Fibroblast of mammary gland (primary cell): Measurements from ENCODE around the gene TGFBR1.

Source experiments
- DNase-seq: peaks from one replicate; pipeline ENCODE4 v3.0.0-alpha.2; 2010; ENCODE audit warnings: low read depth
- H3K4me3 ChIP-seq: 2 replicates; pipeline ENCODE4 v1.5.1; 2011; ENCODE audit warnings: low read depth, mild to moderate bottlenecking, low read length, moderate library complexity; ENCODE audit not compliant: control insufficient read depth
- TF ChIP-seq, protein P1 (sequence below): conservative IDR thresholded peaks from 2 replicates; pipeline ENCODE4 v1.5.1; 2011; ENCODE audit warnings: low read depth, low read length, inconsistent platforms; ENCODE audit not compliant: control insufficient read depth, insufficient read depth

TGFBR1 gene

DNA sequence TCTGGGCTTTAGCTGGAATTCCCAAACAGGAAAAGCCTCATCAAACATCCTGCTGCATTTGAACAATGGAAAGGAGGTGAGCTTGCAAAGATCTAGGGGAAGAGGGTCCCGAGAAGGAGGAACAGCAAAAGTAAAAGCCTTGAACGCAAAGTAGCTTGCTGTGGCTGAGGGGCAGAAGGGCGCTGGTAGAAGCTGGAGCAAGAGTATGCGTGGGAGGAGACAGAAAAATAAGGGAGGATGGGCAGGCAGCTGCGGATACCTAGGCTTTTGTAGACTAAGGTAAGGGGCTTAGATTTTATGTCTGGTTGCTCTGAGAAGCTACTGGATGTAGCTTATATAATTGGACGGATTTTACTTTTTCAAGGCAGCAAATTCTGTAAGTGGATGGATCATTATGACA, 21.9 kb upstream of the TGFBR1 start:
- H3K4me3 ChIP-seq: no peak overlapping the region
- TF ChIP-seq, protein P1, sequence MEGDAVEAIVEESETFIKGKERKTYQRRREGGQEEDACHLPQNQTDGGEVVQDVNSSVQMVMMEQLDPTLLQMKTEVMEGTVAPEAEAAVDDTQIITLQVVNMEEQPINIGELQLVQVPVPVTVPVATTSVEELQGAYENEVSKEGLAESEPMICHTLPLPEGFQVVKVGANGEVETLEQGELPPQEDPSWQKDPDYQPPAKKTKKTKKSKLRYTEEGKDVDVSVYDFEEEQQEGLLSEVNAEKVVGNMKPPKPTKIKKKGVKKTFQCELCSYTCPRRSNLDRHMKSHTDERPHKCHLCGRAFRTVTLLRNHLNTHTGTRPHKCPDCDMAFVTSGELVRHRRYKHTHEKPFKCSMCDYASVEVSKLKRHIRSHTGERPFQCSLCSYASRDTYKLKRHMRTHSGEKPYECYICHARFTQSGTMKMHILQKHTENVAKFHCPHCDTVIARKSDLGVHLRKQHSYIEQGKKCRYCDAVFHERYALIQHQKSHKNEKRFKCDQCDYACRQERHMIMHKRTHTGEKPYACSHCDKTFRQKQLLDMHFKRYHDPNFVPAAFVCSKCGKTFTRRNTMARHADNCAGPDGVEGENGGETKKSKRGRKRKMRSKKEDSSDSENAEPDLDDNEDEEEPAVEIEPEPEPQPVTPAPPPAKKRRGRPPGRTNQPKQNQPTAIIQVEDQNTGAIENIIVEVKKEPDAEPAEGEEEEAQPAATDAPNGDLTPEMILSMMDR: no peak

DNA sequence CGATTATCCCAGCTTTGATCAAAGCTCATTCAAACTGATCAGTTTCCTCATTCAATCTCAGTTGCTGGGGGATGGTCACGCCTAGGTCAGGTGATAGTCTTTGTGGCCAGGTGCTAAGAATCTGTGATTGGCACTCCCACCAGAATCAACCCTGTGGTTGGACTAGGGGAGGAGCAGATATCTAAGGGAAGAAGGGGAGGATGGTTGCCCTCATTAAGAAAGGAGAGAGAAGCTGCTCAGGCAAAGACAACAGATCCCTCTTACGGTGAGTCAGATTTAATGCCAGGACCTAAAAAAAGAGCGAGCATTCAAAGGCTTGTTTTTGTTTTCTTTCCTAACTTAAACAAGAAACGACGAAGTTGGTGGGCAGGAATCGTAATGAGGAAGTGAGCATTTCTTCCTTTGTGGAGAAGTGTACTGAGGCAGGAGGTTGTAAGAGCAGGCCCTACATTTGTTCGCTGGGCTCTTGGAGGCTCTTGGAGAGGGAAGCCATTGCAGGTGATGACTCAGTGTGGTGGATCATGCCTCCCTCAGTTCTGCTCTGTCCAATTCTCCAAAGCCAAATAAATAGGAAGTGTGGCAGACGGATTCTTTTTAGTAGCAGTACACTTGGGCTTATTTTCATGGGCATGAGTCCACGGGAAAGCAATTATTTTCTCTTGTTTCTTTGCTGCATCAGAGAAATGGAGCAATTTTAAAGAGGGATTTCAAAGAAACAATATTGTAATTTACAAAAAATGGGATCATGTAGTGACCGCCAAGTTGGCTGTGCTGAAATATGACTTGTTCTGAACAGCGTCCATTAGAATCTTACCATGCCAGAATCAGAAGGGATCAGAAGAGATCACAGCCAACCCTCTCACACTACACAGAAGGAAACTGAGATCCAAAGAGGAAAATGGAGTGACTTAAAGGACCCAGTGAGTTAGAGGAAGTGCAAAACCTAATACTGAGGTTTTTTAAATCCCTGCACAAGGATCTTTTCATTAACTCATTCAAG, 18.7 kb upstream of the TGFBR1 start:
- no peak overlapping the region for H3K4me3 ChIP-seq
- TF ChIP-seq, protein P1: no peak
- DNase-seq: peak; percentile 86

More for the DNA sequence above, 21.9 kb upstream of the TGFBR1 start:
- DNase-seq: no peak

DNA sequence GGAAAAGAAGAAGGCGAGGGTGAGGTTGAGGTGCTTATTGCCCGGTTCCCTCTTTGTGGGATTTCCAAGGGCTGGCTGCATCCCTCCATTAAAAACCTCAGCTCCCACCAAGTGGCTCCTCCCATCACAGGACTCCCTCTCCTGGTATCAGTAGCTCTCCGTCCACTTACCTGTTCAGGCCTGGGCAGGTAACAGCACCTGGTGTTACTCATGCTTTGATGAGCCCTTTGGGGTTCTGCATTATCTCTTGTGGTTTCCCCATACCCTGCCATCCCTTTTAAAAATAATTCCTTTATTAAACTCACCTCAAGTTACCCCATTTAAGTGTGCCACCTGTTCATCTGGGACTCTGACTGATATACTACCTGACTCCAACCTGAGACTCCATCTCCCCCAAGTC, 17.5 kb upstream of the TGFBR1 start:
- H3K4me3 ChIP-seq: no peak overlapping the region
- no peak for DNase-seq
- TF ChIP-seq, protein P1: no peak

DNA sequence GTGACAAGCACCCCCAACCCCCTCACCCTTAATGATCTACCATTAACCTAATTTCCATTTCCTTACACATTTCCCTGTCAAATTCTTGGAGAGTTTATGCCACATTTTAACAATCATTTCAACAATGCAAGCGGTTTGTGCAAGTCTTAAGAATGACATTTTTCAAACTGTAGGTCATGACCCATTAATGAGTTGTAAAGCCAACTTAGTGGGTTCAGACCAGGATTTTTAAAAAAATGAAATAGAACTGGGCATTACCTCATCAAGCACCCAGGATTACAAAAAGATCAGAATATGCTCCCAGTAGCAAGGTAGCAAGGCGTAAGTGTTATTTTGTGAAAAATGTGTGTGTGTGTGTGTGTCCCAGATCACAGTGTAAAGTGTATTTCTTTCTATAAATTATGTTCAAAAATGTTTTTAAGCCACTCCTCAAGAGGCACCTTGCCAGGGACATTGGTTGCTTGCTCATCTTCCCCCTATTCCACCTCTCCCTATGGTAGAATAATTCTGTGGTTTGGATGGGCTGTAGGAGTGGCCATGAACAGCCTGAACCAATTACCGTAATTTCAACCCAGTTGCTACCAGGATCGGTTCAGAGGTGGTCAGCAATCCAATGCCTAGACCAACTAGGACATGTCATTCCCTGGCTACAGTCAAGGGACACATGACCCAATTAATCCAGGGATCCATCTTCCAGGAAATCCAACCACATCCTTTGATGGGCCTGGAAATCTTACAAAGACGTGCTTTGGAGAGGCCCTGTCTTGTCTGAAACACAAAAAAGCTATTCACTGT, 14.4 kb upstream of the TGFBR1 start:
- H3K4me3 ChIP-seq: no peak overlapping the region
- TF ChIP-seq, protein P1: no peak
- DNase-seq: peak; percentile 90

DNA sequence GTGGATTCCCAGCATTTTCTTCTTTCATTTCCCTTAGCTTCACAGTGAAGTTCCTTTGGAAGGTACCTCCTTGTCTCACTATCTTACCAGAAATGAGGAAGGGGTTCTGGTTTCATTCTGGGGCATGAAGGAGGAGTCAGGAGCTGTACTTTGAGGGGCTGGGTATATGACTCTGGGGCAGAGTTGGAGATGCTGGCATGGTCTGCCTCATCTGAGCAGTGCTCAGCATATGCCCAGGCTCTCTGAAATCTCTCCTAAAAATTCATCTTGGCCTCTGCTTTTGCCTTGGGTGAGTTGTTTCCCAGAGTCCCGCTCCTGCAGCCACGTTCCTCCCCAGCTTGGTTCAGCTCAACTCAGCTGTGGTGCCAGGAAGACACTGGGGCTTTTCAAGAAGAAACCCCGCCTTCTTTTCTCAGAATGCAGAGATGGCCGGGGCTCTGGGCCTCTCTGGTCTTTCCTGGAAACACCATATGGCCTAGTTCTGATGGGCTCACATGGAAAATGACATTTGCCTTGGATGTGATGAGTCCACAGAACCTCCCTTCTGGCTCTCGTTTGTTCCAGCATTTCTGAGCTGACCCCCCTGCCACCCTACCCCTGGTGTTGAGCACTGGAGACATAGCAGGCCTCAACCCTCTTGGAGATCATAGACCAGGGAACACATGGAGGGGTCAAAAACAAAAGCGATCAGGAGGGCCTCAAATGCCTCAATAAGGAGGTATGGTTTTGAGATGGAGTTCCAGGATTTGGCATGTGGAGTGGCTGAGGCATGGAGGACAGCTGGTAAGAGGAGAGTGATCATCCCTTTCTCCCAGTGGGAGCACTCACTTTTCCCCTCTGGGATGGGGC, 12.0 kb upstream of the TGFBR1 start:
- TF ChIP-seq, protein P1: no peak
- DNase-seq: no peak
- no peak overlapping the region for H3K4me3 ChIP-seq

DNA sequence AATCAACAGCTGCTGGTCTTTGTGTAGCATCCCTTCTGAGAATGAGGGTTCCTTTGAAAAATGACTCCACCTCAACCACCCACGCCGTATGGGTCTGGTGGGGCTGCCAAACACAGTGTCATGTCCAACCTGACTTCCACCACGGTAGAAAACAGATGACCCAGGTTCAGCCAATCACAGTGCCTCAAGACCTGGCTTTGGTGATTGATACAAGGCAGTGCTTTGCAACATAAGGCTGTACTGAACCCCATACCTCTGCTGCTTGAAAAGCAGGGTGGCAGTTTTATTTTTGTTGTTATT, 11.5 kb upstream of the TGFBR1 start:
- TF ChIP-seq, protein P1: no peak
- H3K4me3 ChIP-seq: no peak overlapping the region
- no peak for DNase-seq
